CD14-positive monocyte (primary cell): Measurements from ENCODE around the gene CFAP68. TPM values are rescaled to one million over a fixed set of nuclear protein-coding genes. Genes with fewer than 3 reads are reported as not detected.

Experiments used
- DNase-seq, 3 donors: peaks; one replicate each; pipeline ENCODE4 v3.0.0-alpha.2; 2011 to 2022
- H2AFZ ChIP-seq: 2 replicates; pipeline ENCODE4 v1.6.0; 2012; ENCODE audit warnings: mild to moderate bottlenecking, low read depth, low read length, inconsistent platforms; ENCODE audit not compliant: insufficient read depth, poor library complexity, severe bottlenecking
- H3K27ac ChIP-seq, 2 donors: 1 replicate in 1 of 2; 2 replicates in 1 of 2; pipeline ENCODE4 v1.5.1; 2012 to 2013; ENCODE audit warnings: low read length in 2 of 2, control low read depth in 1 of 2, inconsistent platforms in 1 of 2, low read depth in 1 of 2, mild to moderate bottlenecking in 1 of 2
- H3K27me3 ChIP-seq, 2 donors: one replicate each; pipeline versions ENCODE4 v1.6.0 to v1.6.1; 2011 to 2013; ENCODE audit warnings: low read length in 2 of 2; ENCODE audit not compliant: control insufficient read depth in 2 of 2, insufficient read depth in 2 of 2
- H3K36me3 ChIP-seq, 2 donors: replicated peaks in 1 of 2; 1 replicate in 1 of 2; 2 replicates in 1 of 2; pipeline versions ENCODE4 v1.5.1 to v1.6.1; 2012 to 2013; ENCODE audit warnings: low read length in 2 of 2, control low read depth in 1 of 2, inconsistent platforms in 1 of 2, mild to moderate bottlenecking in 1 of 2; ENCODE audit not compliant: insufficient read depth in 2 of 2, control insufficient read depth in 1 of 2
- H3K4me1 ChIP-seq, 2 donors: 1 replicate in 1 of 2; 2 replicates in 1 of 2; pipeline versions ENCODE4 v1.5.1 to v1.6.1; 2012 to 2013; ENCODE audit warnings: low read length in 2 of 2, control low read depth in 1 of 2, inconsistent platforms in 1 of 2, mild to moderate bottlenecking in 1 of 2, moderate library complexity in 1 of 2; ENCODE audit not compliant: insufficient read depth in 2 of 2, control insufficient read depth in 1 of 2
- H3K4me2 ChIP-seq: replicated peaks from 2 replicates; pipeline ENCODE3; 2012; ENCODE audit warnings: low read length, moderate library complexity, mild to moderate bottlenecking; ENCODE audit not compliant: poor library complexity, severe bottlenecking; ENCODE audit errors: extremely low read depth
- H3K4me3 ChIP-seq, 3 experiments: fragments of 200-600 bp in 1 of 3; sonication (generic) in 1 of 3; replicated peaks in 1 of 3; 1 replicate in 2 of 3; 2 replicates in 1 of 3; pipeline ENCODE4 v1.5.1; 2011 to 2013; ENCODE audit warnings: low read length in 3 of 3, mild to moderate bottlenecking in 3 of 3, control low read depth in 2 of 3, low read depth in 2 of 3, inconsistent platforms in 1 of 3, moderate library complexity in 1 of 3
- H3K79me2 ChIP-seq: 2 replicates; pipeline ENCODE4 v1.6.0; 2012; ENCODE audit warnings: mild to moderate bottlenecking, control low read depth, inconsistent platforms, low read length, moderate library complexity; ENCODE audit not compliant: insufficient read depth
- H3K9ac ChIP-seq: 2 replicates; pipeline ENCODE4 v1.6.0; 2017; ENCODE audit warnings: low read length, mild to moderate bottlenecking; ENCODE audit not compliant: insufficient read depth, poor library complexity, severe bottlenecking
- H3K9me3 ChIP-seq, 2 donors: replicated peaks in 1 of 2; 1 replicate in 1 of 2; 2 replicates in 1 of 2; pipeline versions ENCODE4 v1.5.1 to v1.6.1; 2012 to 2013; ENCODE audit warnings: low read length in 2 of 2, control low read depth in 1 of 2; ENCODE audit not compliant: control insufficient read depth in 1 of 2, insufficient read depth in 1 of 2
- H4K20me1 ChIP-seq: 2 replicates; pipeline ENCODE4 v1.6.0; 2012; ENCODE audit warnings: mild to moderate bottlenecking, low read length, control low read depth, moderate library complexity; ENCODE audit not compliant: insufficient read depth
- H3K27ac Mint-ChIP-seq, 7 donors: one replicate each; pipeline ENCODE4 v1.8.0; 2020; ENCODE audit warnings: mild to moderate bottlenecking in 7 of 7, mixed read lengths in 7 of 7, moderate library complexity in 6 of 7, inconsistent platforms in 2 of 7
- H3K27me3 Mint-ChIP-seq, 3 donors: one replicate each; pipeline ENCODE4 v1.8.0; 2021 to 2022; ENCODE audit warnings: low read depth in 3 of 3, mild to moderate bottlenecking in 3 of 3, mixed read lengths in 3 of 3, moderate library complexity in 3 of 3, inconsistent platforms in 1 of 3
- H3K36me3 Mint-ChIP-seq, 2 donors: one replicate each; pipeline ENCODE4 v1.8.0; 2020; ENCODE audit warnings: mixed read lengths in 2 of 2, inconsistent platforms in 1 of 2, mild to moderate bottlenecking in 1 of 2
- H3K4me1 Mint-ChIP-seq: one replicate; pipeline ENCODE4 v1.8.0; 2020; ENCODE audit warnings: mild to moderate bottlenecking, mixed read lengths
- H3K4me3 Mint-ChIP-seq, 2 donors: one replicate each; pipeline ENCODE4 v1.8.0; 2020; ENCODE audit warnings: mild to moderate bottlenecking in 2 of 2, mixed read lengths in 2 of 2, moderate library complexity in 1 of 2
- H3K9me3 Mint-ChIP-seq, 7 donors: one replicate each; pipeline ENCODE4 v1.8.0; 2020 to 2022; ENCODE audit warnings: mixed read lengths in 7 of 7, mild to moderate bottlenecking in 6 of 7, moderate library complexity in 6 of 7, inconsistent platforms in 2 of 7
- WGBS: methylation state at CpG from one replicate; pipeline ENCODE4 v1.1.5; 2013; ENCODE audit warnings: missing lambda C conversion rate; ENCODE audit not compliant: insufficient coverage; 5-methylcytosine and 5-hydroxymethylcytosine counted together
- intact Hi-C, 2 donors: fragments of 100-400 bp; cut with micrococcal nuclease; formaldehyde crosslinking; loops; one replicate each; pipeline versions ENCODE4 v1.15.0 to v1.15.1; 2023
- polyA plus RNA-seq, 3 donors: library from polyadenylated mRNA; depleted of rRNA in 1 of 3; unstranded in 2 of 3; stranded (reverse) in 1 of 3; fragments of 300-500 nt in 2 of 3; fragments of >200 nt in 1 of 3; fragmentation: Illumina TruSeq in 2 of 3; gene quantifications; 1 replicate in 2 of 3; 2 replicates in 1 of 3; pipeline ENCODE4 v1.2.3, GENCODE V29; 2012 to 2021
- TF ChIP-seq, protein P1 (sequence below): fragments of 200-600 bp; IDR thresholded peaks from one replicate; pipeline ENCODE4 v1.8.0; 2022; ENCODE audit warnings: antibody characterized with exemption, mild to moderate bottlenecking

Gene CFAP68
- polyA plus RNA-seq, 3 donors = 3.6 to 5.3 (median 5.0) TPM

DNA sequence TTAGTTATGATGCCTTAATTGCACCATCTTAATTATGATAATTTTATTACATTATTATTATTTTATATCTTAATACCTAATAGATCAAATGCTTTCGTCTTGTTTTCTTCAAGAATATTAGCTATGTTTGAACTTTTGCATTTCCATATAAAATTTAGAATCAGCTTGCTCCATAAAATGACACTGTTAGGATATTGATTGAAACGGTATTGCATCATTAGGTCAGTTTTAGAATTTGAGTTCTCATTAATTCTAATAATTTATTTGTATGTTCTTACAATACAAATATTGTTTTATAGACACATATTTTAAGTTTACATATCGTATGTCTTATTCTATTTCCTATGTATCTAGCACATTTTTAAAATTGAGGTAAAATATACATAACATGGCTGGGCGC, 6.7 kb downstream of the CFAP68 start:
- Histone ChIP-seq H4K20me1 (no peaks in the 10 kb centered on the region), H3K9ac (no peak overlapping the region), H2AFZ (no peak overlapping the region), H3K4me1 (peaks cover 14 to 22% of the 10 kb centered on the region in 2 donors), H3K27ac (no peak overlapping the region), H3K9me3 (no peaks in the 10 kb centered on the region), H3K4me3 (no peak overlapping the region), H3K36me3 (no peaks in the 10 kb centered on the region), H3K79me2 (no peaks in the 10 kb centered on the region), H3K4me2 (no peak overlapping the region), H3K27me3 (no peaks in the 10 kb centered on the region)
- DNase-seq = no peak
- Mint-ChIP-seq H3K4me3 (no peak overlapping the region), H3K27ac (no peak overlapping the region), H3K36me3 (no peaks in the 10 kb centered on the region), H3K27me3 (peaks cover 1 to 2% (median 1%) of the 10 kb centered on the region in 3 donors), H3K4me1 (peaks cover 20% of the 10 kb centered on the region), H3K9me3 (peaks cover 0 to 2% (median 0%) of the 10 kb centered on the region in 7 donors)
- TF ChIP-seq, protein P1, sequence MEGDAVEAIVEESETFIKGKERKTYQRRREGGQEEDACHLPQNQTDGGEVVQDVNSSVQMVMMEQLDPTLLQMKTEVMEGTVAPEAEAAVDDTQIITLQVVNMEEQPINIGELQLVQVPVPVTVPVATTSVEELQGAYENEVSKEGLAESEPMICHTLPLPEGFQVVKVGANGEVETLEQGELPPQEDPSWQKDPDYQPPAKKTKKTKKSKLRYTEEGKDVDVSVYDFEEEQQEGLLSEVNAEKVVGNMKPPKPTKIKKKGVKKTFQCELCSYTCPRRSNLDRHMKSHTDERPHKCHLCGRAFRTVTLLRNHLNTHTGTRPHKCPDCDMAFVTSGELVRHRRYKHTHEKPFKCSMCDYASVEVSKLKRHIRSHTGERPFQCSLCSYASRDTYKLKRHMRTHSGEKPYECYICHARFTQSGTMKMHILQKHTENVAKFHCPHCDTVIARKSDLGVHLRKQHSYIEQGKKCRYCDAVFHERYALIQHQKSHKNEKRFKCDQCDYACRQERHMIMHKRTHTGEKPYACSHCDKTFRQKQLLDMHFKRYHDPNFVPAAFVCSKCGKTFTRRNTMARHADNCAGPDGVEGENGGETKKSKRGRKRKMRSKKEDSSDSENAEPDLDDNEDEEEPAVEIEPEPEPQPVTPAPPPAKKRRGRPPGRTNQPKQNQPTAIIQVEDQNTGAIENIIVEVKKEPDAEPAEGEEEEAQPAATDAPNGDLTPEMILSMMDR = no peak
- intact Hi-C loops = no loop called here
- no CpG with 5 or more reads among the region's 4 CpGs for WGBS

- no peak overlapping the region for H3K27ac ChIP-seq
- peaks cover 0 to 2% (median 0%) of the 10 kb centered on the region in 7 donors for H3K9me3 Mint-ChIP-seq
- H3K9ac ChIP-seq = no peak overlapping the region
- no peak overlapping the region for H2AFZ ChIP-seq
- no peaks in the 10 kb centered on the region for H3K79me2 ChIP-seq
- no peak overlapping the region for H3K4me3 ChIP-seq
- H3K36me3 ChIP-seq = no peaks in the 10 kb centered on the region
- intact Hi-C loops = no loop called here
- H3K27me3 ChIP-seq = no peaks in the 10 kb centered on the region
- peaks cover 1 to 2% (median 1%) of the 10 kb centered on the region in 3 donors for H3K27me3 Mint-ChIP-seq
- 40% methylated on average over 1 of the region's 2 CpGs for WGBS
- no peaks in the 10 kb centered on the region for H3K36me3 Mint-ChIP-seq
- H3K4me3 Mint-ChIP-seq = no peak overlapping the region
- no peaks in the 10 kb centered on the region for H3K9me3 ChIP-seq
- H3K4me1 ChIP-seq = peaks cover 8 to 14% of the 10 kb centered on the region in 2 donors
- H4K20me1 ChIP-seq = no peaks in the 10 kb centered on the region
- no peak overlapping the region for H3K4me2 ChIP-seq
- peaks cover 14% of the 10 kb centered on the region for H3K4me1 Mint-ChIP-seq
- peak overlapping the region in 1 of 7 donors; percentile 50 for H3K27ac Mint-ChIP-seq
- DNase-seq = no peak
- TF ChIP-seq, protein P1 = no peak
Observed at GRCh38 chr11:111886844-111887243, 7.5 kb downstream of the CFAP68 start.
